Upper lobe of left lung (tissue), 6 donors: ENCODE results near the gene UBAC2. TPM values are rescaled to one million over a fixed set of nuclear protein-coding genes. Genes with fewer than 3 reads are reported as not detected.

Experiments used
- ATAC-seq, 2 donors: fragments of 200-7000 bp; cut with Tn5 transposase; one replicate each; pipeline ENCODE4 v1.9.1; 2022; ENCODE audit warnings: mild to moderate bottlenecking in 2 of 2, moderate library complexity in 2 of 2; ENCODE audit not compliant: low FRiP score in 2 of 2
- DNase-seq, 2 donors: peaks; one replicate each; pipeline ENCODE4 v3.0.0-alpha.2; 2019 to 2020
- H3K27ac ChIP-seq, 4 donors: fragments of 200-600 bp; sonication (generic); one replicate each; pipeline ENCODE4 v1.5.1; 2016 to 2019
- H3K27me3 ChIP-seq, 4 donors: fragments of 200-600 bp; sonication (generic); one replicate each; pipeline ENCODE4 v1.5.1; 2017 to 2019
- H3K36me3 ChIP-seq, 4 donors: fragments of 200-600 bp; sonication (generic); one replicate each; pipeline ENCODE4 v1.5.1; 2016 to 2019
- H3K4me1 ChIP-seq, 4 donors: fragments of 200-600 bp; sonication (generic); one replicate each; pipeline ENCODE4 v1.5.1; 2018 to 2019
- H3K4me3 ChIP-seq, 4 donors: fragments of 200-600 bp; sonication (generic); one replicate each; pipeline ENCODE4 v1.5.1; 2017 to 2019; ENCODE audit warnings: mild to moderate bottlenecking in 2 of 4, moderate library complexity in 1 of 4
- H3K9me3 ChIP-seq, 4 donors: fragments of 200-600 bp; sonication (generic); one replicate each; pipeline ENCODE4 v1.5.1; 2018 to 2019
- EP300 ChIP-seq, 4 donors: sonication (generic); formaldehyde crosslinking; IDR thresholded peaks; one replicate each; pipeline ENCODE4 v1.5.1; 2017; ENCODE audit warnings: antibody characterized with exemption in 4 of 4, control low read depth in 2 of 4
- POLR2A ChIP-seq, 4 donors: fragments of 450-650 bp; IDR thresholded peaks; one replicate each; pipeline ENCODE4 v1.5.1; 2016 to 2017; ENCODE audit warnings: antibody characterized with exemption in 4 of 4, mild to moderate bottlenecking in 2 of 4
- POLR2AphosphoS5 ChIP-seq, 2 donors: sonication (generic); formaldehyde crosslinking; IDR thresholded peaks; one replicate each; pipeline ENCODE4 v1.5.1; 2017; ENCODE audit warnings: antibody characterized with exemption in 2 of 2
- WGBS, 2 donors: methylation state at CpG; one replicate each; pipeline ENCODE4 v1.1.5; 2017 to 2018; 5-methylcytosine and 5-hydroxymethylcytosine counted together
- total RNA-seq, 6 donors: library from RNA; depleted of rRNA in 4 of 6; stranded (reverse); fragments of >200 nt in 4 of 6; gene quantifications; one replicate each; pipeline versions ENCODE4 v1.1.0 to v1.2.1, GENCODE V29; 2016 to 2021
- TF ChIP-seq, protein P1 (sequence below), 6 experiments: fragments of 450-650 bp in 4 of 6; fragments of 200-600 bp in 2 of 6; sonication (generic) in 2 of 6; IDR thresholded peaks; one replicate each; pipeline ENCODE4 v1.5.1; 2016 to 2019; ENCODE audit warnings: antibody characterized with exemption in 6 of 6
- donor health status: DM: no; HTN: no; CAD: no; lungs with moderate emphysema.
- donor health status: DM: no; HTN: yes; CAD: no; lungs with severe emphysema.

UBAC2 gene
- total RNA-seq, 6 donors from 2014 or later: 29.3 to 55.5 (median 47.7) TPM

DNA sequence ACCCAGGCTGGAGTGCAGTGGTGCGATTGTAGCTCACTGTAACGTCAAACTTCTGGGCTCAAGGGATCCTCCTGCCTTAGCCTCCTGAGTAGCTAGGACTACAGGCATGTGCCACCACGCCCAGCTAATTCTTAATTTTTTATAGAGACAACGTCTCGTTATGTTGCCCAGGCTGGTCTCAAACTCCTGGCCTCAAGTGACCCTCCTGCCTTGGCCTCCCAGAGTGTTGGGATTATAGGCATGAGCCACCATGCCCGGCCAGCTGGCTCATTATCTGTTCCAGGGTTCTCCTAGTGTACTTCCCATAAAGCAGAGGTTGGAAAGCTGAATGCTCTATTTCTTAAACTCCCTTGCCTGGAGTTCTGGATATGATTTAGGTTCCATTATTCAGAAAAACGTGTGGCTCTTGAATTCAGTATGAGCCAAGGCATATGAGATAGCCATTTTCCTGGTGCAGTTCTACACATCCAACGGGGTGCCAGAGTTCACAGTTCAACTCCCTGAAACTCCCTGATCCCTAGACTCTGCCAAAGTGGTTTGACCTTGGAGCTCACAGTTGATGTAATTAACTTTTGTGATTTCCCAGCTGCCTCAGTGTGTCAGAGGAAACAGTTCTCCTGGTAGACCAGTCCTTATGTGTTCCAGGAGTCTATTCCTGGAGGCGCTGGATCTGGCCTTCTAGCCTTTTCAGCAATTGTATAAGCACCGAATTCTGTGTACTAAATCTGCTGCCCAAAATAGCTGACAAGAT, 85.0 kb downstream of the UBAC2 start:
- H3K36me3 ChIP-seq: no peaks in the 10 kb centered on the region
- TF ChIP-seq, protein P1, sequence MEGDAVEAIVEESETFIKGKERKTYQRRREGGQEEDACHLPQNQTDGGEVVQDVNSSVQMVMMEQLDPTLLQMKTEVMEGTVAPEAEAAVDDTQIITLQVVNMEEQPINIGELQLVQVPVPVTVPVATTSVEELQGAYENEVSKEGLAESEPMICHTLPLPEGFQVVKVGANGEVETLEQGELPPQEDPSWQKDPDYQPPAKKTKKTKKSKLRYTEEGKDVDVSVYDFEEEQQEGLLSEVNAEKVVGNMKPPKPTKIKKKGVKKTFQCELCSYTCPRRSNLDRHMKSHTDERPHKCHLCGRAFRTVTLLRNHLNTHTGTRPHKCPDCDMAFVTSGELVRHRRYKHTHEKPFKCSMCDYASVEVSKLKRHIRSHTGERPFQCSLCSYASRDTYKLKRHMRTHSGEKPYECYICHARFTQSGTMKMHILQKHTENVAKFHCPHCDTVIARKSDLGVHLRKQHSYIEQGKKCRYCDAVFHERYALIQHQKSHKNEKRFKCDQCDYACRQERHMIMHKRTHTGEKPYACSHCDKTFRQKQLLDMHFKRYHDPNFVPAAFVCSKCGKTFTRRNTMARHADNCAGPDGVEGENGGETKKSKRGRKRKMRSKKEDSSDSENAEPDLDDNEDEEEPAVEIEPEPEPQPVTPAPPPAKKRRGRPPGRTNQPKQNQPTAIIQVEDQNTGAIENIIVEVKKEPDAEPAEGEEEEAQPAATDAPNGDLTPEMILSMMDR (IDR thresholded peaks at IDR 0.05): no peak
- TF ChIP-seq POLR2A (IDR thresholded peaks at IDR 0.05) (no peak), EP300 (IDR thresholded peaks at IDR 0.05) (no peak), POLR2AphosphoS5 (IDR thresholded peaks at IDR 0.05) (no peak)
- no peak for DNase-seq
- WGBS, 2 donors: 88% methylated on average over 10 of the region's 10 CpGs
- ATAC-seq: no peak
- H3K27ac ChIP-seq: no peak overlapping the region
- H3K4me1 ChIP-seq: peaks cover 20 to 45% (median 38%) of the 10 kb centered on the region in 4 donors
- H3K9me3 ChIP-seq: no peaks in the 10 kb centered on the region
- H3K4me3 ChIP-seq: no peak overlapping the region
- H3K27me3 ChIP-seq: no peaks in the 10 kb centered on the region

DNA sequence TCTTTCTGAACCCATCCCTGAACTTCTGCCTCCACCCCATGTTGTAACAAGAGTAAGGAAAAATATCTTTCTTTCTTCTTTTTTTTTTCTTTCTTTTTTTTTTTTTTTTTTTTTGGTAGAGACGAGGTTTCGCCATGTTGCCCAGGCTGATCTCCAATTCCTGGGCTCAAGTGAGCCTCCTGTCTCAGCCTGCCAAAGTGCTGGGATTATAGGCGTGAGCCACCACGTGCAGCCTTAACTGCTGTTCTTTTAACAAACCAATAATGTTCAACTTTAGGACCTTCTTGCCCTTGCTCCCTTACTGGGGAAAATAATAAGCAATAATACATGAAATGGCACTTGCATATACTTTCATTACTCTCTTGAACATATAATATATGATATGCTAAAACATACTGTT, 86.9 kb downstream of the UBAC2 start:
- Histone ChIP-seq H3K9me3 (no peaks in the 10 kb centered on the region), H3K27ac (no peak overlapping the region), H3K27me3 (no peaks in the 10 kb centered on the region), H3K4me1 (peaks cover 19 to 27% (median 24%) of the 10 kb centered on the region in 4 donors), H3K36me3 (no peaks in the 10 kb centered on the region), H3K4me3 (no peak overlapping the region)
- TF ChIP-seq POLR2A (IDR thresholded peaks at IDR 0.05): no peak
- TF ChIP-seq POLR2AphosphoS5 (IDR thresholded peaks at IDR 0.05): no peak
- TF ChIP-seq, protein P1 (IDR thresholded peaks at IDR 0.05): no peak
- no peak for TF ChIP-seq EP300 (IDR thresholded peaks at IDR 0.05)
- DNase-seq (no peak), ATAC-seq (no peak)
- 70 to 71% methylated on average over 4 of the region's 4 CpGs for WGBS, 2 donors

DNA sequence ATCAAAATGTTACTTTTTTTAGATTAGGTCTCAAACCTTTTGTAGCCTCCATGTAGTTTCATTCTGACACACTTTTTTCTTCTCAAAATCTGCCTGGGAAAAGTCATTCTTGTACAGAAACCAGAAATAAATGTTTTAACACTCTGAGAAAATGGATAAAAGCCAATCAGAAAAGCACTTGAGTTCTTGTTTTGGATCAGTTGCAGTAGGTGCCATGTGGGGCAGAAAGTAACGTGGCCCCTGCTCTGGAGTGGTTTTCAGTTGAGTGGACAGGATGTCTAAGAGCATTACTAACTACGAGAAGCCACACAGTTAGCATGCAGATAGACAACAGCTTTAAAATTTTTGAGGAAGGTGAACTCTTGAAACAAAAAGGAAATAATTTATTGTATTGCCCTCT, 87.4 kb downstream of the UBAC2 start:
- TF ChIP-seq, protein P1 (IDR thresholded peaks at IDR 0.05): no peak
- no peak for TF ChIP-seq EP300 (IDR thresholded peaks at IDR 0.05)
- TF ChIP-seq POLR2AphosphoS5 (IDR thresholded peaks at IDR 0.05): no peak
- TF ChIP-seq POLR2A (IDR thresholded peaks at IDR 0.05): no peak
- Histone ChIP-seq H3K4me1 (peaks cover 14 to 22% (median 19%) of the 10 kb centered on the region in 4 donors), H3K27ac (no peak overlapping the region), H3K27me3 (no peaks in the 10 kb centered on the region), H3K9me3 (no peaks in the 10 kb centered on the region), H3K4me3 (no peak overlapping the region), H3K36me3 (no peaks in the 10 kb centered on the region)
- WGBS, 2 donors: 28 to 51% methylated on average over 2 of the region's 2 CpGs
- ATAC-seq: peak in 1 of 2 donors; percentile 36
- no peak for DNase-seq

DNA sequence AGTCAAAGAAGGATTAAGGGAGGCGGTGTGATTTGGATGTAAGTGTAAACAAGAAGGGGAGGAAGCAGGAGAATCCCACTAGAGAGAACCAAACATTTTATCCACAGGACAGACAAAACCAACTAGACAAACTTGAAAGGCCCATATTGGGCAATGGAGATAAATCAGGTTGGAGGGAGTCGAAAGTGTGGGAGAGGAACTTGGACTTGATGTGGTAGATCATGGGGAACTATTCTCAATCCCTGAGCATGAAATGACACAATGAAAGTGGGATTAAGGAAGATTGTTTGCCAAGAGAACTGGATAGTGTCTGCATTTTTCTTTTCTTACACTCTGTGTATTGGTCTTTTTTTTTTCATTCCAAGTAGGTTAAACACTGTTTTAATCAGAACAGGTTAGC, 88.6 kb downstream of the UBAC2 start:
- peaks cover 10 to 18% (median 14%) of the 10 kb centered on the region in 4 donors for H3K4me1 ChIP-seq
- peak in 1 of 2 donors; percentile 34 for ATAC-seq
- no peaks in the 10 kb centered on the region for H3K27me3 ChIP-seq
- no peaks in the 10 kb centered on the region for H3K9me3 ChIP-seq
- DNase-seq: no peak
- H3K36me3 ChIP-seq: no peaks in the 10 kb centered on the region
- H3K4me3 ChIP-seq: no peak overlapping the region
- WGBS, 2 donors: 85 to 87% methylated on average over 2 of the region's 2 CpGs
- H3K27ac ChIP-seq: no peak overlapping the region
- TF ChIP-seq EP300 (IDR thresholded peaks at IDR 0.05): no peak

DNA sequence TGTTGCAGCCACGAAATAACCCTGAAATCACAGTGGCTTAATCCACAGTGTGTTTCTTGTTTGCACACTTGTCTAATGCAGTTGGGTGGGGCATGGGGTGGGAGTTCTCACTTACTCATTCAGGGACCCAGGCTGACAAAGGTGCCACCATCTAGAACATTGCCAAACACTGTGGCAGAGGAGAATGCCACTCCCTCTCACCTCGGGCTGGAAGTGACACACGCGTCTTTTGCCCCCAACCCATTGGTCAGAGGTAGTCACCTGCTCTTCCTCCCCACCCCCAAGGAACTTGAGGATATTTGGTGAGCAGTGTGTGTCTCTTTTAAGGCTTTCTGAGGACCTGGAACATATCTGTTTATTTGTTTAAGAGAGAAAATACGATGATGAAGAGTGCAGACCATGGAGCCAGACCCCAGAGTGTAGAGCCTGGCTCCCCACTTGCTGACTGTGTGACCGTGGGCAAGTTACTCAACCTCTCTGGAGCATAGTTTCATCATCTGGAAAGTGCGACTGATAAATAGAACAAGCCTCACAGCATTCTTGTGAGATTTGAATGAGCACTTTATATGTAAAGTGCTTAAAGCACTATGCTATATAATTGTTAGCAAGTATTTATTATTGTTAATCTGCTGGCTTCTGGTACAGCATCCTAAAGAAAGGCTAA, 89.2 kb downstream of the UBAC2 start:
- Histone ChIP-seq H3K27ac (peak overlapping the region in 1 of 4 donors; percentile 3), H3K4me3 (no peak overlapping the region), H3K27me3 (no peaks in the 10 kb centered on the region), H3K36me3 (peaks cover 0 to under 1% (median 0%) of the 10 kb centered on the region in 4 donors), H3K4me1 (peaks cover 10 to 18% (median 12%) of the 10 kb centered on the region in 4 donors), H3K9me3 (no peaks in the 10 kb centered on the region)
- TF ChIP-seq EP300 (IDR thresholded peaks at IDR 0.05): no peak
- no peak for TF ChIP-seq POLR2A (IDR thresholded peaks at IDR 0.05)
- TF ChIP-seq, protein P1 (IDR thresholded peaks at IDR 0.05): no peak
- TF ChIP-seq POLR2AphosphoS5 (IDR thresholded peaks at IDR 0.05): no peak
- DNase-seq (no peak), ATAC-seq (no peak)
- 67 to 83% methylated on average over 7 of the region's 7 CpGs for WGBS, 2 donors
